ENCODE data around the gene TMSB4X. TPM values are rescaled to one million over a fixed set of nuclear protein-coding genes. Genes with fewer than 3 reads are reported as not detected.

Gene TMSB4X
- total and polyA plus RNA-seq, 2 of the 13 experiments (the other 11 are each of a cell fraction or from before 2014, with no cell fraction given), result 10.5 to 29.6 TPM

- TF ChIP-seq USF2 (IDR thresholded peaks at IDR 0.05; ENCODE audit: low read depth, low read length), result no peak
- no peak for TF ChIP-seq USF2 (CRISPR knock-in tag; IDR thresholded peaks at IDR 0.05; ENCODE audit: borderline replicate concordance)
- TF ChIP-seq HNRNPUL1 (IDR thresholded peaks at IDR 0.05; ENCODE audit: low read depth, low read length), result no peak
- no peak for TF ChIP-seq KMT2B (CRISPR knock-in tag; IDR thresholded peaks at IDR 0.05)
- no peak for TF ChIP-seq KAT7 (CRISPR knock-in tag; IDR thresholded peaks at IDR 0.05; ENCODE audit: borderline replicate concordance)
- TF ChIP-seq SMAD1 (CRISPR knock-in tag; IDR thresholded peaks at IDR 0.05; ENCODE audit: borderline replicate concordance, low read depth), result no peak
- TF ChIP-seq ZNF142 (CRISPR knock-in tag; IDR thresholded peaks at IDR 0.05), result no peak
- no peak for TF ChIP-seq ATM (IDR thresholded peaks at IDR 0.05; ENCODE audit: borderline replicate concordance)
Observed at GRCh38 chrX:13022926-13023325, 48.0 kb downstream of the TMSB4X start (continued).
